ENCODE results near the gene ROR1. TPM values are rescaled to one million over a fixed set of nuclear protein-coding genes. Genes with fewer than 3 reads are reported as not detected.

The ROR1 gene
- total RNA-seq, 1 donor from 2014 or later: 2.0 TPM

GRCh38 chr1:63877021-63877767, 103.4 kb downstream of the ROR1 start:
- FAIRE-seq (no peak), DNase-seq (ENCODE audit: low spot score in 2 of 2) (no peak)

DNA sequence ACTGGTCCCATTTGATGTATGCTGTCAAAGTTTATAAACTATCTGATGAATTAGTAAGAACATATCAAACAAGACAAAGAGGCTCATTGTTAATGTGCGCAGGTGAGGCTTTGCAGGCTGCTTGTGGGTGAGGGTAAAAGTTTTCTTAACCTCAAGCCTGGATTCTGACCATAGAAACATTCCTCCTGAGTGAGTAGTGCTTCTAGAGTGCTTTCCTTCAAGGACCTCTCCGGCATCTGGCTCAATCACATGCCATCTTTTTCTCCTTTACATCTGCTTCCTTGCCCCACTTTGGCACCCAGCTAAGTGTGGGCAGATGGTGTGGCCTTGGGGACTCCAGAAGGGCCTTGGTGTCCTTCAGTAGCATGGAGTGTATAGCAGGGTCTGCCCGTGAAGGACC, 104.0 kb downstream of the ROR1 start:
- DNase-seq (ENCODE audit: low spot score in 2 of 2) (no peak), FAIRE-seq (no peak)

DNA sequence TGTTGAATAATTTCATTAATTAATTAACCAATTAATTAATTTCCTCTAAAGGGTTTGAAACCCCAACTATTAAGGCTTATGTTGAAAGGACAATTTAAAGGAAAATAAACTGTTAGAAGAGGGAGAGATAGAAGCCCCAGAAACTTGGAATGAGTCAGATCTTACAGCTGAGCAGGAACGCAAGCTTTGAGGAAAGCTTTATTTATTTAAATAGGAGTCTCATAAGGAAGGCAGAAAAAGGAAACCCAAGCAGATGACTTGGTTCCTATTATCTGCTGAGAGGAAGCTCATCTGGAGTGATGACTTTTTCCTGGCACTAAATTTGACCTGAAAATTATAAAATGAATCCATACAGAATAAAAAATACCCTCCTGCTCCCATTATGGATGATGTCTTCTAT, 105.1 kb downstream of the ROR1 start:
- no peak for FAIRE-seq
- DNase-seq (ENCODE audit: low spot score in 2 of 2): no peak

- DNase-seq (ENCODE audit: low spot score in 2 of 2) (no peak), FAIRE-seq (no peak)
Measured at GRCh38 chr1:63880958-63881576, 107.2 kb downstream of the ROR1 start.

GRCh38 chr1:63882048-63882704, 108.4 kb downstream of the ROR1 start:
- DNase-seq (ENCODE audit: low spot score in 2 of 2): no peak
- no peak for FAIRE-seq

DNA sequence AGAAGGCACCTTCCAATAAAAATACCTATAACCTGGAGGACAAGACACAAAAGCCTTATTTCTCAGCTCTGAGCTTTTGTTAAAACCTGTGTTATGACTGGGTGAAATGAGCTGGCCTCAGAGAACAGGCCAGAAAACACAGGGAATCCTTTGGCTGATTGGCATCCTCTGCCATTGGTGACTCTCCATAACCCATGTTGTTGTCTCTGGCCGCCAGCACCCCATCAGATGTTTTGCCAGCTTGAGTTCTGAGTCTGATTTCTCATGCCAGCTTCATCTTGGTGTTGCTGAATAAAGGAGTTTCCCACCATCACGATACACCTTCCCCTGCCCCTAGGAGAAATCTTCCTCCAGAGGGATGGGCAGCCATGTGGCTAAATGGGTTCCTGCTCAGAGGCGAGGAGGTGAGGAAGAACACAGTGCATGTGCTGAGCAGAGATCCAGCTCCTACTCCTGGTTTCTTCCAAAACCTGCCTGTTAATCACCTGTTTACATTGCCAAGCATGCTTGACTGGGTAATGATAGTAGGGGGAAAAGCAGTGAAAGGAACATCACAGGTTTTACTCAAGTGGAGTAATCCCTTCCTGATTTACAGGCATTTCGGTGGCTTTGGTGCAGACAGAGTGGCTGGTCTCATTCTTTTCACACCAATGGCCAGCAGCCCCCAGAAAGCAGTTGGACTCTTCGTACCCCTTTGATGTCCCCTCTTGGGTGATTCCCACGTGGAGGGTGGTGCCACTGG, 109.8 kb downstream of the ROR1 start:
- no peak for FAIRE-seq
- DNase-seq (ENCODE audit: low spot score in 2 of 2): no peak

GRCh38 chr1:63884486-63884885, 110.7 kb downstream of the ROR1 start:
- DNase-seq (ENCODE audit: low spot score in 2 of 2): no peak

GRCh38 chr1:63885899-63886298, 112.1 kb downstream of the ROR1 start:
- DNase-seq (ENCODE audit: low spot score in 2 of 2) (no peak), FAIRE-seq (no peak)

More at GRCh38 chr1:63884486-63884885, 110.7 kb downstream of the ROR1 start:
- no peak for FAIRE-seq

- no peak for FAIRE-seq
- no peak for DNase-seq (ENCODE audit: low spot score in 2 of 2)
Measured at GRCh38 chr1:63886340-63886739, 112.5 kb downstream of the ROR1 start.

DNA sequence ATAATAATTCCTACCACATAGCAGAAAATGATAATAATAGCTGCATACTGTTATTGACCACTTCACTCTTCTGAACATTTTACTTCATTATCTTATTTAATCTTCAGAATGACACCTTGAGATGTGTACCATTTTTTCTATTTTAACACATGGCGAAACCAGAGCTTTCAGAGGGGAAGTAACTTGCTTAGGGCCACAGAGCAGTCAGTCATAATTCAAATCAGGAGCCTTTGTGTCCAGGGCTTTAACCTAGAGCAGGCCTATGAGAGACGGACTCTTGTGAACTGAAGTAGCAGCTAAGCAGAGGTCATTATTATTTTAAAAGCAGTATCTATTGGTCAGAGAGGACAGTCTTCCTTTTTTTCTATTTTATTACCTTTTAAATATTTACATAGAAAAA, 114.0 kb downstream of the ROR1 start:
- FAIRE-seq: no peak
- DNase-seq (ENCODE audit: low spot score in 2 of 2): no peak

DNA sequence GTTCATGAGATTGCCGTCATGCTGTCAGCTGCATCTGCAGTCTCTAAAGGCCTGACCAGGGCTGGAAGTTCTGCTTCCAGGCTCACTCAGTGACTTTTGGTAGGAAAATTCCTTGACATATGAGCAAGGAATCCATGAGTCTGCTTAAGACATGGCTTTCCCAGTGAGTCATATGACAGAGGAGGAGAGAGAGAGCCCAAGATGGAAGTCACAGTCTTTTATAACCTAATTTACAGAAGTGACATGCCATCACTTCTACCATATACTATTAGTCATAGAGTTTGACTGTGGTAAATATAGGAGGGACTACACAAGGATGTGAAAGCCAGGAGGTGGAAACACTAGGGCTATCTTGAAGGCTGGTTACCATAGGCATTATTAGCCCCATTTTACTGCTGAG, 115.2 kb downstream of the ROR1 start:
- DNase-seq (ENCODE audit: low spot score in 2 of 2) (no peak), FAIRE-seq (no peak)

- FAIRE-seq (no peak), DNase-seq (ENCODE audit: low spot score in 2 of 2) (no peak)
Measured at GRCh38 chr1:63890468-63890867, 116.7 kb downstream of the ROR1 start.

DNA sequence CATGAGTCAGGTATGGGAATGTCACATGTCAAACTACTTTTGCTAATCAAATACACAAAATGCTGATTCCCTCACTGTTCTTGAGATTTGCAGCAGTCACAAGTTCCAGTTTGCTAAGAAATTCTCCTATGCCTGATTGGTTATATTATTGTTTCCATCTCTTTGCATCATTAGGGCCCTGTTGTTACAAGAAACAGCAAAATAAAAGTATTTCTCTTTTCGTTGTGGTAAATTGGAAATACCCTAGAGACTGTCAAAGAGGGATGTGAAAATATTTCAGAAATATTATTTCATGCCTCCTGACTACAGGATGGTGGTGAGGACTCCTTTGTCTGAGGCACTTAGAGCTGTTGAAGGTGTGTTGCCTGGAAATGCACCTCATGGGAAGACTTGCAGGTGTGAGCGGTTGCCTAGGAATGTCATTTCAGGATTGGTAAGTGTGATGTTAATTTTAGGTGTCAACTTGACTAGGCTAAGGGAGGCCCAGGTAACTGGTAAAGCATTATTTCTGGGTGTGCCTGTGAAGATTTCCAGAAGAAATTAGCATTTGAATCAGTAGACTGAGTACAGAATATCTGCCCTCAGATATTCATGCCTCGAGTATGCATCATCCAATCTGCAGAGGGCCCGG, 117.4 kb downstream of the ROR1 start:
- DNase-seq (ENCODE audit: low spot score in 2 of 2) (no peak), FAIRE-seq (no peak)

GRCh38 chr1:63892632-63893395, 119.0 kb downstream of the ROR1 start:
- DNase-seq (ENCODE audit: low spot score in 2 of 2) (peak in 1 of 2 donors; percentile 12), FAIRE-seq (no peak)

DNA sequence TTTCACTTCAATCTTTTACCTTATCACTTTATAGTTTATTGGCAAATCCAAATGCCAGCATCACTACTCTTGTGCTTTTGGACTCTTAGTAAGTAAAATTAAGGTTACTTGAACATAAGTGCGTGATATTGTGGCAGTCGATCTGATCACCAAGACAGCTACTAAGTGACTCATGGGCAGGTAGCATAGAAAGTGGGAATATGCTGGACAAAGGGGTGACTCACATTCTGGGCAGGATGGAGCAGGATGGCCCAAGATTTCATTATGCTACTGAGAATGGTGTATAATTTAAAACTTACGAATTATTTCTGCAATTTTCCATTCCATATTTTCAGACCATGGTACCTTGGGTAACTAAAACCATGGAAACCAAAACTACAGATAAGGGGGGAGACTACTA, 120.2 kb downstream of the ROR1 start:
- DNase-seq (ENCODE audit: low spot score in 2 of 2) (no peak), FAIRE-seq (no peak)

- FAIRE-seq (no peak), DNase-seq (ENCODE audit: low spot score in 2 of 2) (no peak)
Measured at GRCh38 chr1:63894627-63895265, 120.9 kb downstream of the ROR1 start.

DNA sequence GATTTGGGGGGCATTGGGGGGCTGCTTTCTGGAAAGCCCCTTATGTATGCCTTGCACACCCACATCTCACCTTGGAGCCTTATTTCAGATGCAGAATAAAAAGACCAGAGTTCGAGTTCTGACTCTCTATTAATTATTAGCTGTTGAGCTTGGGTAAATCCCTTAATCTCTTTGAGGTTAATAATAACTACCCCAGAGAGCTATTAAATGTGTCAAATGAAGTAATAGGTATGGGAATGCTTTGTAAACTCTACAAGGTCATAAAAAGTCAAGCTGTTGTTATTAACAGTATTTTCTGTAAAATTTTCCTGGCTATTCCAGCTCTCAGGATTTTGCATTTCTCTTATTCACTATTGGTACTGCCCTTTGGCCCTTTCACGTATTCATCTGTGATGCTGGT, 122.9 kb downstream of the ROR1 start:
- no peak for FAIRE-seq

DNA sequence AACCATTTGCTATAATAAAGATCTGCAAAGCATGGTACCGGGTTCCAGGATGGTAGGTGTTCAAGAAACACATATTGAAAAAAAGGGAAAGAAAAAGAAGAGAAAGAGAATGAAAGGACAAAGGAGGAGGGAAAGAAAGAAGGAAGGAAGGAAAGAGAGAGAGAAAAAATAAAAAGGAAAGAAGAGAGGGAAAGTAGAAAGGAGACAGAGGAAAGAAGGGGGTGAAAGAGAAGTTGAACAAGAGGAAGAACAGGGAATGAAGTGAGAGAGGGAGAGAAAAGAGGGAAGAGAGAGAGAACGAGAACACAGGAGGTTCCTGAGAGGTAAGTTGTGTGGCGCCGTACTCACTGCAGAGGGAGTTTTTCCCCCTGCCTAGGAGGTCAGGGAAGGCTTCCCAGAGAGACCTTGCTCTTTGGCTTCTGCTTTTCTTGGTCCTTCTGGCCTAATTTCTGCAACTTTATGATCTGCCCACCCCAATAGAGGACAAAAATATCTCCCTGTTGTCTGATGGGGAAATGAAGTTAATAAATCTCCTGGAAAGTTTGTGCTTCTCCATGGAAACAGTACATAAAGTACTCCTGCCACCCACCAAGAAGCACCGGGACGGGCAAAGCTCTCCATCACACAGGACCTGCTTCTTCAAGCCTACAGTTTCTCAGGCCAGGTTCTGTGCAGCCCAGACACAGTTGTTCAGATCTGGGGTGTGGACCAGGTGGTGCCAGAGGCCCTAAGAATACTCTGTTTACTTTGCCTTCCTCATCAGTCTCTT, 124.8 kb downstream of the ROR1 start:
- no peak for FAIRE-seq
- DNase-seq (ENCODE audit: low spot score in 2 of 2): no peak

More for the DNA sequence above, 122.9 kb downstream of the ROR1 start:
- no peak for DNase-seq (ENCODE audit: low spot score in 2 of 2)

- DNase-seq (ENCODE audit: low spot score in 2 of 2) (no peak), FAIRE-seq (no peak)
Measured at GRCh38 chr1:63901094-63901493, 127.3 kb downstream of the ROR1 start.
